Trophoblast cell (in vitro differentiated cells and primary cell): Measurements from ENCODE around the gene SLC2A8.

Source experiments
- DNase-seq, 2 donors: peaks; one replicate each; pipeline ENCODE4 v3.0.0-alpha.2; 2016
- H2AFZ ChIP-seq: 2 replicates; pipeline ENCODE4 v1.6.1; 2013; ENCODE audit warnings: low read length, moderate library complexity, mild to moderate bottlenecking; ENCODE audit not compliant: insufficient read depth, poor library complexity
- H2AK5ac ChIP-seq: 2 replicates; pipeline ENCODE4 v1.6.1; 2013; ENCODE audit warnings: mild to moderate bottlenecking, low read length
- H2BK120ac ChIP-seq: 2 replicates; pipeline ENCODE4 v1.6.1; 2013; ENCODE audit warnings: low read length, mild to moderate bottlenecking, moderate library complexity; ENCODE audit not compliant: insufficient read depth, poor library complexity
- H2BK12ac ChIP-seq: 2 replicates; pipeline ENCODE4 v1.6.1; 2013; ENCODE audit warnings: mild to moderate bottlenecking, low read length, moderate library complexity
- H2BK5ac ChIP-seq: 2 replicates; pipeline ENCODE4 v1.6.1; 2013; ENCODE audit warnings: low read length, low read depth, moderate library complexity, mild to moderate bottlenecking; ENCODE audit not compliant: poor library complexity
- H3K14ac ChIP-seq: 2 replicates; pipeline ENCODE4 v1.6.1; 2013; ENCODE audit warnings: mild to moderate bottlenecking, low read length
- H3K18ac ChIP-seq: 2 replicates; pipeline ENCODE4 v1.6.1; 2013; ENCODE audit warnings: mild to moderate bottlenecking, low read length
- H3K23ac ChIP-seq: 2 replicates; pipeline ENCODE4 v1.6.1; 2013; ENCODE audit warnings: low read length
- H3K27ac ChIP-seq: 2 replicates; pipeline ENCODE4 v1.5.1; 2013; ENCODE audit warnings: low read depth, mild to moderate bottlenecking, inconsistent platforms, low read length, moderate library complexity
- H3K27me3 ChIP-seq: 2 replicates; pipeline ENCODE4 v1.6.1; 2013; ENCODE audit warnings: inconsistent platforms, mild to moderate bottlenecking, low read length, moderate library complexity; ENCODE audit not compliant: insufficient read depth
- H3K36me3 ChIP-seq, 2 experiments: 1 replicate in 1 of 2; 2 replicates in 1 of 2; pipeline ENCODE4 v1.6.1; 2013; ENCODE audit warnings: low read length in 2 of 2, mild to moderate bottlenecking in 2 of 2, moderate library complexity in 1 of 2; ENCODE audit not compliant: insufficient read depth in 2 of 2, control insufficient read depth in 1 of 2
- H3K4ac ChIP-seq: 2 replicates; pipeline ENCODE4 v1.6.1; 2013; ENCODE audit warnings: low read depth, mild to moderate bottlenecking, low read length, moderate library complexity
- H3K4me1 ChIP-seq, 2 experiments: 1 replicate in 1 of 2; 2 replicates in 1 of 2; pipeline ENCODE4 v1.6.1; 2013; ENCODE audit warnings: low read length in 2 of 2, mild to moderate bottlenecking in 2 of 2, moderate library complexity in 1 of 2; ENCODE audit not compliant: insufficient read depth in 2 of 2, control insufficient read depth in 1 of 2
- H3K4me2 ChIP-seq: 2 replicates; pipeline ENCODE4 v1.6.1; 2013; ENCODE audit warnings: inconsistent platforms, mild to moderate bottlenecking, low read length, moderate library complexity
- H3K4me3 ChIP-seq: 2 replicates; pipeline ENCODE4 v1.5.1; 2013; ENCODE audit warnings: mild to moderate bottlenecking, low read depth, low read length, inconsistent platforms
- H3K79me1 ChIP-seq: one replicate; pipeline ENCODE4 v1.6.1; 2013; ENCODE audit warnings: low read length
- H3K79me2 ChIP-seq: 2 replicates; pipeline ENCODE4 v1.6.1; 2013; ENCODE audit warnings: low read length, mild to moderate bottlenecking; ENCODE audit not compliant: control insufficient read depth, insufficient read depth, poor library complexity
- H3K9ac ChIP-seq: 2 replicates; pipeline ENCODE4 v1.6.1; 2013; ENCODE audit warnings: mild to moderate bottlenecking, low read length
- H3K9me3 ChIP-seq: 2 replicates; pipeline ENCODE4 v1.6.1; 2013; ENCODE audit warnings: low read depth, mild to moderate bottlenecking, control low read depth, inconsistent platforms, low read length; ENCODE audit not compliant: insufficient read depth
- H4K12ac ChIP-seq: 2 replicates; pipeline ENCODE4 v1.6.1; 2013; ENCODE audit warnings: low read depth, mild to moderate bottlenecking, low read length, moderate library complexity
- H4K8ac ChIP-seq: 2 replicates; pipeline ENCODE4 v1.6.1; 2013; ENCODE audit warnings: low read depth, mild to moderate bottlenecking, low read length, moderate library complexity
- H4K91ac ChIP-seq: one replicate; pipeline ENCODE4 v1.6.1; 2013; ENCODE audit warnings: low read depth, mild to moderate bottlenecking, low read length, moderate library complexity
- WGBS: extraction: QIAGEN DNeasy Blood & Tissue Kit; methylation state at CpG from one replicate; pipeline ENCODE4 v1.1.7; 2013; ENCODE audit warnings: missing lambda C conversion rate; ENCODE audit not compliant: insufficient read length, insufficient coverage; ENCODE audit errors: extremely low coverage; 5-methylcytosine and 5-hydroxymethylcytosine counted together

SLC2A8 gene

GRCh38 chr9:127417131-127418036 is 20.4 kb downstream of the SLC2A8 start:
- H2AK5ac ChIP-seq, result no peak overlapping the region
- no peak overlapping the region for H3K27ac ChIP-seq
- H3K79me2 ChIP-seq, result no peaks in the 10 kb centered on the region
- H2BK12ac ChIP-seq, result no peak overlapping the region
- no peak overlapping the region for H3K14ac ChIP-seq
- H2BK5ac ChIP-seq, result no peak overlapping the region
- H2AFZ ChIP-seq, result no peak overlapping the region
- no peak overlapping the region for H4K12ac ChIP-seq
- no peak overlapping the region for H3K23ac ChIP-seq
- no peak overlapping the region for H4K8ac ChIP-seq
- no peak overlapping the region for H3K9ac ChIP-seq
- H3K27me3 ChIP-seq, result no peaks in the 10 kb centered on the region
- H3K4me2 ChIP-seq, result no peak overlapping the region
- H3K4me3 ChIP-seq, result no peak overlapping the region
- H3K79me1 ChIP-seq, result no peaks in the 10 kb centered on the region
- no peak overlapping the region for H4K91ac ChIP-seq
- peaks cover 5 to 15% of the 10 kb centered on the region in 2 experiments for H3K4me1 ChIP-seq
- peak; percentile 71 to 84 for DNase-seq
- WGBS, result no CpG with 5 or more reads among the region's 15 CpGs
- H3K18ac ChIP-seq, result no peak overlapping the region
- no peaks in the 10 kb centered on the region for H3K9me3 ChIP-seq
- H2BK120ac ChIP-seq, result no peak overlapping the region
- H3K4ac ChIP-seq, result no peak overlapping the region
- peaks cover 2% of the 10 kb centered on the region in 2 experiments for H3K36me3 ChIP-seq

- no peak overlapping the region for H2BK120ac ChIP-seq
- H4K12ac ChIP-seq, result no peak overlapping the region
- no peak overlapping the region for H2AFZ ChIP-seq
- H3K23ac ChIP-seq, result no peak overlapping the region
- no peak overlapping the region for H2AK5ac ChIP-seq
- no peaks in the 10 kb centered on the region for H3K27me3 ChIP-seq
- no peak overlapping the region for H3K14ac ChIP-seq
- no peak overlapping the region for H2BK5ac ChIP-seq
- DNase-seq, result no peak
- peaks cover 2% of the 10 kb centered on the region in 2 experiments for H3K36me3 ChIP-seq
- H3K27ac ChIP-seq, result no peak overlapping the region
- no CpG with 5 or more reads among the region's 12 CpGs for WGBS
- no peak overlapping the region for H3K9ac ChIP-seq
- H3K79me1 ChIP-seq, result no peaks in the 10 kb centered on the region
- H3K4ac ChIP-seq, result no peak overlapping the region
- H4K91ac ChIP-seq, result no peak overlapping the region
- H3K4me3 ChIP-seq, result no peak overlapping the region
- no peak overlapping the region for H3K4me2 ChIP-seq
- H4K8ac ChIP-seq, result no peak overlapping the region
- H3K79me2 ChIP-seq, result no peaks in the 10 kb centered on the region
- no peak overlapping the region for H2BK12ac ChIP-seq
- no peak overlapping the region for H3K18ac ChIP-seq
- no peaks in the 10 kb centered on the region for H3K9me3 ChIP-seq
- peaks cover 5 to 22% of the 10 kb centered on the region in 2 experiments for H3K4me1 ChIP-seq
Observed at GRCh38 chr9:127418037-127418471, 21.1 kb downstream of the SLC2A8 start.

GRCh38 chr9:127419348-127419747 is 22.4 kb downstream of the SLC2A8 start:
- Histone ChIP-seq H2AFZ (no peak overlapping the region), H2AK5ac (no peak overlapping the region)
- no CpG with 5 or more reads among the region's 6 CpGs for WGBS

GRCh38 chr9:127421057-127421456 is 24.1 kb downstream of the SLC2A8 start:
- H3K4ac ChIP-seq, result no peak overlapping the region
- H3K4me3 ChIP-seq, result no peak overlapping the region
- H3K4me2 ChIP-seq, result no peak overlapping the region
- H4K12ac ChIP-seq, result no peak overlapping the region
- no peak overlapping the region for H3K23ac ChIP-seq
- no peak overlapping the region for H2AK5ac ChIP-seq
- no peak for DNase-seq
- no peak overlapping the region for H2BK120ac ChIP-seq
- H3K4me1 ChIP-seq, result peaks cover 7 to 21% of the 10 kb centered on the region in 2 experiments
- H3K27me3 ChIP-seq, result no peaks in the 10 kb centered on the region
- no peak overlapping the region for H2BK5ac ChIP-seq
- no peak overlapping the region for H2BK12ac ChIP-seq
- no CpG with 5 or more reads among the region's 7 CpGs for WGBS
- peaks cover 7% of the 10 kb centered on the region for H3K79me2 ChIP-seq
- peaks cover 0 to 2% of the 10 kb centered on the region in 2 experiments for H3K36me3 ChIP-seq
- H3K79me1 ChIP-seq, result peaks cover 8% of the 10 kb centered on the region
- H2AFZ ChIP-seq, result no peak overlapping the region
- H3K9me3 ChIP-seq, result peaks cover 2% of the 10 kb centered on the region
- H3K18ac ChIP-seq, result no peak overlapping the region
- H4K91ac ChIP-seq, result no peak overlapping the region
- H3K27ac ChIP-seq, result no peak overlapping the region
- no peak overlapping the region for H3K14ac ChIP-seq
- H3K9ac ChIP-seq, result no peak overlapping the region
- H4K8ac ChIP-seq, result no peak overlapping the region

More at GRCh38 chr9:127419348-127419747, 22.4 kb downstream of the SLC2A8 start:
- peaks cover 5 to 24% of the 10 kb centered on the region in 2 experiments for H3K4me1 ChIP-seq
- H3K9me3 ChIP-seq, result no peaks in the 10 kb centered on the region
- no peak overlapping the region for H3K27ac ChIP-seq
- no peak overlapping the region for H3K4ac ChIP-seq
- no peak overlapping the region for H2BK120ac ChIP-seq
- H3K9ac ChIP-seq, result no peak overlapping the region
- H3K23ac ChIP-seq, result no peak overlapping the region
- no peak overlapping the region for H3K18ac ChIP-seq
- no peak overlapping the region for H3K4me2 ChIP-seq
- no peak overlapping the region for H4K12ac ChIP-seq
- H3K79me2 ChIP-seq, result peaks cover under 1% of the 10 kb centered on the region
- no peak overlapping the region for H2BK12ac ChIP-seq
- no peaks in the 10 kb centered on the region for H3K27me3 ChIP-seq
- no peak overlapping the region for H2BK5ac ChIP-seq
- H4K8ac ChIP-seq, result no peak overlapping the region
- no peak overlapping the region for H4K91ac ChIP-seq
- H3K79me1 ChIP-seq, result peaks cover 5% of the 10 kb centered on the region
- no peak overlapping the region for H3K4me3 ChIP-seq
- DNase-seq, result no peak
- H3K36me3 ChIP-seq, result peaks cover 0 to 2% of the 10 kb centered on the region in 2 experiments
- no peak overlapping the region for H3K14ac ChIP-seq
